C4-2B (cell line): ENCODE measurements around the gene MED8.

ENCODE experiments used
- ZFX ChIP-seq: fragments of 450-650 bp; IDR thresholded peaks from 2 replicates; pipeline ENCODE4 v1.6.1; 2017
- TF ChIP-seq, protein P1 (sequence below): fragments of 450-650 bp; conservative IDR thresholded peaks from 2 replicates; pipeline ENCODE4 v1.5.1; 2017; ENCODE audit warnings: mild to moderate bottlenecking

DNA sequence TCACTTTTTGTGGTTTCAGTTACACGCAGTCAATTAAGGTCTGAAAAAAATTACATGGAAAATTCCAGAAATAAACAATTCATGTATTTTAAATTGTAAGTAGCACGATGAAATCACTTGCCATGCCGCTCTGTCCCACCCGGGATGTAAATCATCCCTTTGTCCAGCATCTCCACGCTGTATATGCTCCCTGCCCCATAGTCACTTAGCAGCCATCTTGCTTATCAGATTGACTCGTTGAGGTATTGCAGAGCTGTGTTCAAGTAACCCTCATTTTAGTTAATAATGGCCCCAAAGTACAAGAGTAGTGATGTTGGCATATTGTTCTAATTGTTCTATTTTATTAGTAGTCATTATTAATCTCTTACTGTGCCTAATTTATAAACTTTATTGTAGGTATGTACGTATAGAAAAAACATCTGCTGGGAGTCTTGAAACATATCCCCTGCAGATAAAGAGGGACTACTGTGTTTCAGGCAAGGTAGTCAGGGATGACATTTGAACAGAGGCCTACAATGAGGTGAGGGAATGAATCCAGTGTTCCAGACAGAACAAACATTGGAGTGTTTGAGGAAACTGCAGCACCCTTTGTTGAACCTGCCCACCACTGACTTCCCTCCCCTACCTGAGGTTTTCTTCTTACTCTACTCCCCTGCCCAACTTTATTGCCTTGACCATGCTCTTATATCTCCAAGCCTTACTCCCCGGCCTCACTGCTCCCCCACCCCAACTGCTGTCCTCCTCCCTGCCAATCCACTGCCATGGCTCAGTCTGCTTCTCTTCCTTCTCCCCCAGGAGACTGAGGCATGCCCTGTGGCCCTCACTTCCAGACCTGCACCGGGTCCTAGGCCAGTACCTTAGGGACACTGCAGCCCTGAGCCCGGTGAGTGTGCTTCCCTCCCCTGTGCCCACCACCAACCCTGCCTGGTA is 37.9 kb downstream of the MED8 start:
- TF ChIP-seq, protein P1, sequence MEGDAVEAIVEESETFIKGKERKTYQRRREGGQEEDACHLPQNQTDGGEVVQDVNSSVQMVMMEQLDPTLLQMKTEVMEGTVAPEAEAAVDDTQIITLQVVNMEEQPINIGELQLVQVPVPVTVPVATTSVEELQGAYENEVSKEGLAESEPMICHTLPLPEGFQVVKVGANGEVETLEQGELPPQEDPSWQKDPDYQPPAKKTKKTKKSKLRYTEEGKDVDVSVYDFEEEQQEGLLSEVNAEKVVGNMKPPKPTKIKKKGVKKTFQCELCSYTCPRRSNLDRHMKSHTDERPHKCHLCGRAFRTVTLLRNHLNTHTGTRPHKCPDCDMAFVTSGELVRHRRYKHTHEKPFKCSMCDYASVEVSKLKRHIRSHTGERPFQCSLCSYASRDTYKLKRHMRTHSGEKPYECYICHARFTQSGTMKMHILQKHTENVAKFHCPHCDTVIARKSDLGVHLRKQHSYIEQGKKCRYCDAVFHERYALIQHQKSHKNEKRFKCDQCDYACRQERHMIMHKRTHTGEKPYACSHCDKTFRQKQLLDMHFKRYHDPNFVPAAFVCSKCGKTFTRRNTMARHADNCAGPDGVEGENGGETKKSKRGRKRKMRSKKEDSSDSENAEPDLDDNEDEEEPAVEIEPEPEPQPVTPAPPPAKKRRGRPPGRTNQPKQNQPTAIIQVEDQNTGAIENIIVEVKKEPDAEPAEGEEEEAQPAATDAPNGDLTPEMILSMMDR, result no peak
- TF ChIP-seq ZFX, result no peak
